PFSK-1 (cell line): ENCODE results near the gene DISC1.

Experiments
- FOXP2 ChIP-seq: optimal IDR thresholded peaks from 2 replicates; pipeline ENCODE3; 2011; ENCODE audit warnings: borderline replicate concordance, control low read depth, inconsistent platforms; ENCODE audit not compliant: insufficient read depth; ENCODE audit errors: extremely low read length, extremely low read depth
- POLR2AphosphoS5 ChIP-seq: IDR thresholded peaks from 2 replicates; pipeline ENCODE4 v1.6.1; 2012; ENCODE audit warnings: low read depth, mild to moderate bottlenecking, control low read depth, low read length, moderate library complexity
- REST ChIP-seq, 2 experiments: IDR thresholded peaks; 2 replicates each; pipeline versions ENCODE4 v1.6.1 to v1.8.0; 2011 to 2012; ENCODE audit warnings: low read depth in 2 of 2, low read length in 2 of 2, control low read depth in 1 of 2, inconsistent platforms in 1 of 2, mild to moderate bottlenecking in 1 of 2, moderate library complexity in 1 of 2; ENCODE audit not compliant: insufficient read depth in 1 of 2
- SIN3A ChIP-seq: IDR thresholded peaks from 2 replicates; pipeline ENCODE4 v1.6.1; 2012; ENCODE audit warnings: mild to moderate bottlenecking, low read length, moderate library complexity, borderline replicate concordance; ENCODE audit not compliant: insufficient read depth
- TAF1 ChIP-seq: IDR thresholded peaks from 2 replicates; pipeline ENCODE4 v1.6.1; 2012; ENCODE audit warnings: low read length, control low read depth, borderline replicate concordance; ENCODE audit not compliant: insufficient read depth

The DISC1 gene

GRCh38 chr1:231826566-231826965 lies 200.0 kb downstream of the DISC1 start:
- TF ChIP-seq FOXP2, result no peak
- no peak for TF ChIP-seq REST (IDR thresholded peaks at IDR 0.05; ENCODE audit: insufficient read depth in 1 of 2, low read depth in 2 of 2, low read length in 2 of 2)
- no peak for TF ChIP-seq TAF1
- TF ChIP-seq POLR2AphosphoS5, result no peak
- no peak for TF ChIP-seq SIN3A

- TF ChIP-seq FOXP2 (no peak), SIN3A (no peak), TAF1 (no peak), REST (IDR thresholded peaks at IDR 0.05; ENCODE audit: insufficient read depth in 1 of 2, low read depth in 2 of 2, low read length in 2 of 2) (no peak), POLR2AphosphoS5 (no peak)
Measured at GRCh38 chr1:231827337-231828105, 200.9 kb downstream of the DISC1 start.

- TF ChIP-seq TAF1 (no peak), POLR2AphosphoS5 (no peak), SIN3A (no peak), REST (IDR thresholded peaks at IDR 0.05; ENCODE audit: insufficient read depth in 1 of 2, low read depth in 2 of 2, low read length in 2 of 2) (no peak), FOXP2 (no peak)
Measured at GRCh38 chr1:231828182-231828920, 201.8 kb downstream of the DISC1 start.

- TF ChIP-seq TAF1 (no peak), REST (IDR thresholded peaks at IDR 0.05; ENCODE audit: insufficient read depth in 1 of 2, low read depth in 2 of 2, low read length in 2 of 2) (no peak), POLR2AphosphoS5 (no peak), SIN3A (no peak), FOXP2 (no peak)
Measured at GRCh38 chr1:231829332-231829731, 202.7 kb downstream of the DISC1 start.
